ENCODE measurements around the gene SZT2.
"Not testable (repeated sequence)": the region's sequence is repeated elsewhere in the genome, so short reads cannot be mapped to it uniquely, and the experiment has no call there.

The SZT2 gene

GRCh38 chr1:43501806-43502205, 112.1 kb downstream of the SZT2 start:
- FAIRE-seq, result not testable (repeated sequence)

DNA sequence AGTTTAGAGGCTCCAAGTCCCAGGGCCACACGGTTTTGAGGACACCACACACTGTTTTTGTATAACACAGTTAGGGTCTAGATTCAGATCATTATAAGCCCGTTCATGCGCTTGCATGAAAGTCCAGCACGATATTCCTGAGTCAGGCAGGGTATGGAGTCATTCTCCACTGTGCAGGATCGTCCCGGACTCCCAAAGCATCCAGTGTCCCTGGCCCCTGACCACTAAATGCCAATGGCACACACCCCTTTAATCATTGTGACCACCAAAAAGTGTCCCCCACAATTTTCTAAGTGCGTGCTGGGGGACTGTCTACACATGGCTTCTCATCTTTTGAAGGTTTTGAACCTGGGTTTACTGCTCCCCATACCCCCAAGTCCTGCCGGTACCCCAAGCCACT, 113.8 kb downstream of the SZT2 start:
- FAIRE-seq, result no peak

Measured in A204.1 (cell line).